HG03139 (cell line): ENCODE results near the gene KCND2.
"Not testable (repeated sequence)": the region's sequence is repeated elsewhere in the genome, so short reads cannot be mapped to it uniquely, and the experiment has no call there.

Experiments used
- ATAC-seq: cut with Tn5 transposase; IDR thresholded peaks from one replicate; pipeline ENCODE4 v1.9.1; 2021; ENCODE audit not compliant: unreplicated experiment

The KCND2 gene

DNA sequence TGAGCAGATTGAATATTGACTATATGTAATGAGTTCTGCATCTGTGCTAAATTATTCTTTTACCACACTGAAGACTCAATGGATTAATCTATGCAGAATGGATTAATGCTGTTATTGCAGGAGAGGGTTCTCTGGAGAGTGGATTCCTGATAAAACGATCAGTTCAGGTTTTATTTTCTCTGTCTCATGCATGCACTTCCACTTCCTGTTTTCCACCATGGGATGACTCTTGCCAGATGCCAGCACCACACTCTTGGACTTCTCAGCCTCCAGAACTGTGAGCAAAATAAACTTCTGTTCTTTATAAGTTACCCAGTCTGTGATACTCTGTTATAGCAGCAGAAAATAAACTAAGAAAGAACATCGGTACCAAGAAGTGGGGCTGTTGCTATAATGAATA, 207.5 kb downstream of the KCND2 start:
- ATAC-seq = no peak

DNA sequence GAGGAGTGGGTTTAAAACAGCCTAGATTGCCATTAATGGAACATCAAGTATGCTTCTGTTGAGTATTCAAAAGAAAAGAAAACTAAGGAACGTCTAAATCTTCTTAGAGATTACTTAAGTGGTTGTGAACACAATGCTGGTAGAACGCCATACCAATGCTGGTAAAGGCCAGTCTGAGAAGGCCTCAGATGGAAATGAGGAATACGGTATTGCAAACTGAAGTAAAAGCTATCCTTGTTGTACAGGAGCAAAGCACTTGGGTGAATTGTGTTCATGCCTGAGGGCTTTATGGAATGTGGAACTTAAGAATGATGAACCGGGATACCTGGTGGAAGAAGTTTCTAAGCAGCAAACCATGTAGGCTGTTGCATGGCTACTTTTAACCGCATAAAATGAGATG, 208.0 kb downstream of the KCND2 start:
- no peak for ATAC-seq

DNA sequence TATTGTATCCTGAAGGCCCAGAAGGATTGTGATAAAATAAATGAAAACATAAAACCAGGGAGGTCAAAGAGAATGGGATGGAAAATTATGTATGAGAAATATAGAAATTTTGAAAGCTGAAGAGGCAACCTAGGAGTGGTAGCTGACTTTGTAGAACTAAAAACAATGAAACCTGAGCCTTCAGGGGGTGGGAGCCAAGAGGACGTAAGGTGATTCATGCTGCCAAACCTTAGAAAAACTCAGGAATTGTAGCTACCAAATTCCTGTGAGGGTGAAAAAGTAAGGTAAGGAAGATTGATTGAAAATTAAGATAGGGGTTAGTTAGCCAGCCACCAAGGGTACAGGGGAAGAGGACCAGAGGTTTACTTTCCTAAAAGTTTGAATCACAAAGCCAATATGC, 213.2 kb downstream of the KCND2 start:
- no peak for ATAC-seq

DNA sequence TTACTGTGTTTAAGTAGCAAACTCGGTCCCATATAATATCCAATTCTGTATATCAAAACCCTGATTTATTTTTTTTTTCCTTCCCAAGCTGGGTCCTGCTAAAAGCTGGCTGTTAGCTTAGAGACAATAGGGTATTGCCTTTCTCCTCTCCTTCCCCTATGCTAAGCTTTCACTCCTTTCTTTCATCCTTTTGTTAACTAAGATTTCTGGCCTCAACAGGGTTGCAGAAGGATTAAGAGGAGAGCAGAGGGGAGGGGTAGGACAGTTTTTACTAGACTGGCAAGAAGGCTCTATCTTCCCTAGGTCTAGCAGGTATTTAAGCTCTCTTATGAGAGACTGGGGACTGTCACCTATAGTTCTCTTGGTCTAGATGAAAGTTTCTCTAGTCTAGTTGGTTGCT, 229.2 kb downstream of the KCND2 start:
- no peak for ATAC-seq

DNA sequence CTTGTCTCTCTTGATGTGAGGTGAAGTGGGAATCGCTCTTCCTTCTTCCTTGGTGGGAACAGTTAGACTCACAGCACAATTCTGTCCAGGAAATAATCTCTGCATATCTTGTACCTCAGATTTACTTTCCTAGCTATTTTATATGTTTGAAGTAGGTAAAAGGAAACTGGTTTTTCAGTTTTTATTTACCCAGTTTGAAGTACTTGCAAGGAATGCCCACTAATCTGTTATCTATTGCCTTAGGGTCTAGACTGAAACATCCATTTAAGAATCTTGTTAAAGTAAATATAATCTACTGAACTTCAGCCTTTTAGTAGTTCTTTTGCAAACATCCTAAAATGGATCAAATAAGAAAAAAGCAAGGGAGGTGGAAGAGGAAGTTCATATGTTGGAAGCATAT, 229.8 kb downstream of the KCND2 start:
- ATAC-seq = no peak

DNA sequence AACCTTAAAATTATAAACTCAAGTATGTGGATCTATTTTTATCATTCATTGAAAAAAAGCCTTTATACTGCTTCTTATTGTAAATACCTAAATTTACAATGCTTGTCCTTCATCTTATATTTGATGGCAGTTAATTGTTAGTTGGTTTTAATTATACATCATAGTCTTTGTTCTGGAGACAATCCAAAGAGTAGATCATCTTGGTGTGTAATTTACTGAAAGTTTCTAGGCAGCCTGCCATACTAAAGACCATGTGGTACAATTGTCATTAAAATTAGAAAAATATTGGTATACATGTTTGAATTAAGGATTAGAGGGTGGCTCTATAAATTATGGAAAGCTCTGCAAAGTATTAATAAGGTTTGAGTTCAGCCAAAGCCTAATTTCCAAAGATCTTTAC, 231.4 kb downstream of the KCND2 start:
- no peak for ATAC-seq

DNA sequence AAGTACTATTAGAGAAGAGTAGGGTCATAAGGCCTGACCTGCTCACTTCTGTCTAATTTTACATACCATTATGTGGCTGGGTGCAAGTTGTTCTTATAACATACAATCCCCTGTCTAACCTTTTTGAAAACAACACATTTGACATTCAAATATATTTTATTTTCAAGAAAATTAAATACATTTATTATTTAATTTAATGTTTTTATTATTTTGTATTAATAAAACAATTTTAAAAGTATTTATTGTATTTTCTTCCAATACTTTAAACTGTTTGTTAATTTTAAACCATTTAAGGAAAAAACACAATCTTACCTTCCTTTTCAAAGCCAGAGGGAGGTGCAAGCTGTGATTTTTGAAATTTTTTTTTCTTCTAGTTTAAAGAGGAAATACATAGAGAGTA, 232.8 kb downstream of the KCND2 start:
- ATAC-seq = no peak

DNA sequence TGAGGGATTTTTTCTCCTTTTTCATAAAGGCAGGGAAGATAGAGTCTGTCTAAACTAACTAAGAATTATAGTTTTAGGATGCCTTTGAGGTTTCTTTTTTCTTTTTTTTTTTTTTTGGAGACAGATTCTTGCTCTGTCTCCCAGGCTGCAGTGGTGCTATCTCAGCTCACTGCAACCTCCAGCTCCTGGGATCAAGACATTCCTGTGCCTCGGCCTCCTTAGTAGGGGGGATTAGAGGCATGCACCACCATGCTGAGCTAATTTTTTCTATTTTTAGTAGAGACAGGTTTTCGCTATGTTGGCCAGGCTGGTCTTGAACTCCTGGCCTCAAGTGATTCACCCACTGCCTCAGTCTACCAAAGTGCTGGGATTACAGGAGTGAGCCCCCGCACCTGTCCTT, 239.7 kb downstream of the KCND2 start:
- no peak for ATAC-seq

DNA sequence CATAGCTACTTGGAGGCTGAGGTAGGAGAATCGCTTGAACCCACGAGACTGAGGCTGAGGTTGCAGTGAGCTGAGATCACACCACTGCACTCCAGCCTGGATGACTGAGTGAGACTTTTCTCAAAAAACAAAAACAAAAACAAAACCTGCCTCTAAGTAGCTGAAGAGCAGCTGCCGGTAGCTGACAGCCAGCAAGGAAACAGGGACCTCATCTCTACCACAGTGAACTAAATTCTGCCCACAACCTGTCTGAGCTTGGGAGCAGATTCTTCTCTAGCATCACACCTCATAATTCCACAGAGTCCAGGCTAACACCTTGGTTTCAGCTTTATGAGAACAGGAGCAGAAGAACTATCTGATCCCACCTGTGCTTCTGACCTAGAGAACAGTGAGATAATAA, 246.2 kb downstream of the KCND2 start:
- no peak for ATAC-seq

DNA sequence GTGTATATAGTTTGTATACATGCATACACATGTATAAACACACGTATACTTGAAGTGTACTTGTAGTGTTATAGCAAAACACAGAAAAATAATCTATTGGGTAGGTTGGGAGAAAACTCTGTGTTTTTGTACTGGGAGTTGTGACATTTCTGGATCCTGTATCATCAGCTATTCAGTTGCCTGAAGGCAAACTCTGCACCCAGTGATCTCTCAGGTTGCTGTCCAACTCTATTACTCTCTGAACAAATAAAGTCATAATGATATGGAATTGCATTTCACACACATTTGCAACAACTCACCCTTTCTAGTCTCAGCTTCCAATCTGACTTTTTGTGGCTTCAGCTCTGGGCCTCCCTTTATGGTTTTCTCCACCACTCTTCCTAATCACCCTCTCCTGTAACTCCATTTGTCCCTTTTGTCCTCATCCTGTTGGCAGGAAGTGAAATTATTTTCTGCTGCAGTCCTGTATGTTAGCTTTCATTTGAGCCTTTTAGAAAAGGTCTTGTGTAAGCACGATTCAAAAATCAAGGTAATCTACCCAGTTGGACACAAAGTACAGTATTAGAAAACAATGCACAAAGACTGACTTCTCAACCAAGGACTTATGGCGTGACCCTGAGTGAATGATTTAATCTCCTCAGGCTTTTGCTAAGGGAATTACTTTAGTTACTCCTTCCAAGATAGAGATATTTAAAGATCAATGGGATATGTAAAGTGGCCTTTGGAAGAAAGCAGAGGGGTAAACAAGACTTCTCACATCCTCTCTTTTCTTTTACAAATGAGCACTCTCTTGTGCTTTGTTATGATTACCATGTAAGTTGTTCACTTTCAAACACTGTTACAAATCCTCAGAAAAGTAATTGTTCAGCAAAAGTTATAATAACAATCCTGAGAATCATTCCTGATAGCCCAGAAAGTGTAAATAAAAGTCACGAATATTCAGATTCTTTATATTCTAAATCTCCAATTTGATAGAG, 249.1 kb downstream of the KCND2 start:
- no peak for ATAC-seq

DNA sequence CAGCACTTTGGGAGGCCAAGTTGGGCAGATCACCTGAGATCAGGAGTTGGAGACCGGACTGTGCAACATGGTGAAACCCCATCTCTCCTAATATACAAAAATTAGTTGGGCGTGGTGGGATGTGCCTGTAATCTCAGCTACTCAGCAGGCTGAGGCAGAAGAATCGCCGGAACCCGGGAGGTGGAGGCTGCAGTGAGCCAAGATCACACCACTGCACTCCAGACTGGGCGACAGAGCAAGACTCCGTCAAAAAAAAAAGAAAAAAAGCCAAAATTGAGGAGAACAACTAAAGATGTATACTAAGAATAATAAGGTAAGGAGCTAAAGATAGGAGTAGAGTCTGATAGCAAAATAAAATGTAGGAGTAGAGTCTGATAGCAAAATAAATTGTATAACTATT, 251.0 kb downstream of the KCND2 start:
- no peak for ATAC-seq

DNA sequence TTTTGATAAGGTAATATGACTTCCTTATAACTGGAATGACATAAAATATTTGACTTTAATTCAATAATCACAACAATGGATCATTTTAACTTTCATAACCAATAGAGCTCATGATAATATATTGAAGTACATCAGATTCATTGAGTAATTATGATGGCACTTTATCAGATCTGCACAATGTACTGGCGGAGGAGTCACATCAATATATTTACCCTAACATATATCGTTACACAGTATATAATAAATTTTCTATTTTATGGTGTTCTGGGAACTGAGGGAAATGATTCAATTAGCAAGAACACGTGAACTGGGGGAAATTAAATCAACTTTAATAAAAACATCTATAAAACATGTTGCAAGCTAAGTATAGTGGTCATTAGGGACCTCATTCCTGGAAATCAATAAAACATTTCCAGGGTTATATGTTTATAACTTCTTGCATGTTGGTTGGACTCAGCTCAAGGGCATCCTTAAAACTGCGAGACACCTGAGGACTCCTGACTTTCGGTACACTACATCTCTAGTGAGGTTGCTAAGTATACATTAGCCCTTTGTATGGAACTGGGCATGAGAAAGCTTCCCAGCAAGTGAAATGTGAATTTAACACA, 254.0 kb downstream of the KCND2 start:
- ATAC-seq = no peak

DNA sequence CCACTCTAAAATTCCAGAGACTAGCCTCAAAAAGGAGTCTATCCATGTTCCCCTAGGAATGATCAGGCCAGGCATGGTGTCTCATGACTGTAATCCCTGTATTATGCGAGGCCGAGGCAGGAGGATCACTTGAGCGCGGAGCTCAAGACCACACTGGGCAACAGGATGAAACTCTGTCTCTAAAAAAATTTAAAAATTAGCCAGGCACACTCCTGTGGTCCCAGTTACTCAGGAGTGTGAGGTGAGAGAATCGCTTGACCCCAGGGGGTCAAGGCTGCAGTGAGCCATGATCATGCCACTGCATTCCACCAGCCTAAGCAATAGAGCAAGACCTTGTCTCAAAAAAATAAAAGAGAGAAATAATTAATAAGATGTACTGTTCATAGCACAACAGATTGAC, 256.8 kb downstream of the KCND2 start:
- no peak for ATAC-seq

DNA sequence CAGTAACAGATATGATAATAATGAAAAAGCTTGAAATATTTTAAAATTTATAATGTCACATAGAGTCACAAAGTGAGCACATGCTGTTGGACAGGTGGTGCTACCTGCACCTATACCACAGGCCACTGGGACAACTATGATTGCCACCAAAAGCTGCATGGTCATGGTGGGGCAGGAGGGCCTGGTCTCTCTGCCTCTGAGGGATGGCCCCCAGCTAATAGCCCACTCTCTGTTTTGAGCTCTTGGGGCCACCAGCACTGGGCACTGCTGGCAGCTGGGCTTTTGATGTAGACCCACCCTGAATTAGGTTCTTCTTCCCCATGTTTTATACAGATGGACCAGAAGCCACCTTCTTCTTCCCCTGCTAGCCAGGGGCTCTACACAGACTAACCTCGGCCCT, 265.4 kb downstream of the KCND2 start:
- no peak for ATAC-seq

DNA sequence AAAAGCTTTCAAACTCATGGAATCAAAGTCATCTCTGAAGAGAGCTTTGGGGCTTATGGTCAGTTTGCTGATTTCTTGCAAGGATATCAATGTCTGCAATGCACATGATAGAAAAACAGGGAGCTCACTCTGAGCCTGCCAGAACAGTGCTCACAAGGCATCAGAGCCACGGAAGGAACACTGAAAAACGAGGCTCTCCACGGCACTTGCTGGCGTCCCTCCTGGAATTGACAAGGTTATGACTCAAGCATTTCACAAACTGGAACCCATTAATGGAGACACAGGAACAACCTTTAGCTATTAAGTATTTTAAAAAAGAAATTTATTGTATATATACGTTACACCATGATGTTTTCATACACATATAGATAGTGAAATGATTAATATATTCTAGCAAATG, 266.3 kb downstream of the KCND2 start:
- ATAC-seq = no peak

DNA sequence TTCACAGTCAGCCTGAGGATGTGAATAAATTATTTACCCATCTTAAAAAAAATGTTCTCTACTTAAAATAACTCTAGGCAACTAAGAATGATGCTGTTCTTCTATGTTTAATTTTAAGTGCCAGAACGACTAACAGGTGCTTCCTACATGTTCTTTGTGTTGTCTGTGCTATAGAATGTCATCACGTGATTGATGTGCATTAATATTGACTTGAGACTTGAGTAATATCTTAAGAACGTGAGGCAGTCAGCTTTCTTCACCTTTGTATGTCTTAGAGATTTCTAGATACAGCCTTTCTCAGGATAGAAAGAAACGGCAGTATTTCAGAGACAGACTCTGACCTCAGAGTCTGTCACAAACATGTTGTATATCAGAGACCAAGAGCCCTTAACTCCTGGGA, 274.6 kb downstream of the KCND2 start:
- no peak for ATAC-seq

DNA sequence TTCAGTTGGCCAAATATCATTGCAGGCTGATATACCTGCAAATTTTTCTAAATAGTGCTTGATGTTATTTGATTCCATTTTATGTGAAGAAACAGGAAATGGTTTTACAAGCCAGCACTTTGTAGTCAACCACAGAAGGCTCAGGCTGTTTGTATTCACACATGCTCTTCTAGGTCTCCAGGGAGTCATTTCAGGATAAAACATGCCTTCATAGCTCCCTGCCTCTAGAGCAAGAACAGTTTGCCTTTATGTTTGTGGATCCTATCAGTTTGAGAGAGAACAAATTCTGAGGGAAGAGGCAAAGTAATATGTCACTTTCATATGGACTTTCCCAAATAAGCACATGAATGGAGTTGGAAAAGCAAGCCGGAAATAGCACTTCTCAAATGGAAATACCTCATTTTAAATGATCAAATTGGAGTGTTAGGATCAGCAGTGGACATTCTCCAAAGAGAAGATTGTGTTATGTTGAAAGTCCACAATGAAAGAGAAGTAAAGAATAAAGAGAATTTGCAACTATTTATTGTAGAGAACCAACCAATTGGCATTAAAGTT, 277.6 kb downstream of the KCND2 start:
- ATAC-seq = peak; percentile 37

DNA sequence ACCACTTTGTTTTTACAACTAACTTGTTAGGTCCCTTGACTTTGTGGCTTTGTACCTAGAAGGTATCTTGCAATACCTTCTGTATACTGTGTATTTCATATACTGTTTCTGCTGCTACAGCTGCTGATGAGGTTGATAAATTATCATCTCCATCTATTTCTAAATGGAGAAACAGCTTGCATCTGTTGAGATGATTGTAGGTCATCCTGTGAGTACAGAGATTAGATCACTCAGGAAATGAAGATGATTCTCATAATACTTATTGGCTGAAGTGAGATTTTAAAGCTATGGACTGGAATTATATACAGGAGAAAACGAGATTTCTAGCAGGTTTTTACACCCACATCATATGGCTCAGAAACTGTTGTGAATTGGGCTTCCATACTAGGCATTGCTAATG, 280.5 kb downstream of the KCND2 start:
- peak; percentile 38 for ATAC-seq

DNA sequence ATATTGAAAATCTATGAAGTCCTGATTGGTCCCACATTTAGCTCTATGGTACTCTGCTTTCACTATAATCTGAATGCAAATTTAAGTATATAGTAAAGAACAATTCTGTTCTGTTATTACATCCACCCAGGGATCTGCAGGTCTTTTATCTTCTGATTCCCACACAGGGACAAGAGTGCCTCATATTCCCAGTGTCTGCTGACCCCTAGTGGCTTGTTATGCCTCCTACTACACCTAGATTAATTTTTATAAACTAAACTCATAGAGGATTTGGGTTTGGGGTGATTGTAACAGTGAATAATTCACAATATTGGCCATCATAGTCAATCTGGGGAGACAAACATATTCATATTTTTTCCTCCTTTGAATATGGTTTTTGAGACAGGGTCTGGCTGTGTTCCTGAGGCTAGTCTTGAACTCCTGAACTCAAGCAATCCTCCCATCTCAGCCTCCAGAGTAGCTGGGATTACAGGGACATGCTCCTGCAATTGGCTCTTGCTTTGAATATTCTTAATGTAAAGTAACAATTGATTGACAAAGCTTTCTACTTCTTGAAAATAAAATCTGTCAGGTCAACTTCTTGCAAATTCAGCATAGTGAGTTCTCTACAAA, 282.1 kb downstream of the KCND2 start:
- peak; percentile 65 for ATAC-seq

DNA sequence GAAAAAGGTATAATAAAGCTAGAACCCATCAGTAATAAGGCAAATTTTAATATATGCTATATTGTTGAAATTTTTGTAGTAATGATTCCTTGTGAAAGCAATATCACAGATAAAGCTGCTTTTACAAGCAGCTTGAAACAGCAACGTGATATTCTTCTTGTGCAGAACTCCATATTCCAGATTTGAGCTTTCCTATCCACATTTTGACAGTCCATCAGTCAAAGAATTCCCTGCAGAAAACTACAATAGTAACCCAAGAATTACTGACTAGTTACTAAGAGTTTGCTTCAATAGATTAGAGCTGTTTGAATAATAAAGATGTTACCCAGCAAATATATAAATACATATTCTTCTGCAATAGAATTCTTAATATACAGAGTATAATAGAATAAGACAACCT, 291.2 kb downstream of the KCND2 start:
- ATAC-seq = no peak

DNA sequence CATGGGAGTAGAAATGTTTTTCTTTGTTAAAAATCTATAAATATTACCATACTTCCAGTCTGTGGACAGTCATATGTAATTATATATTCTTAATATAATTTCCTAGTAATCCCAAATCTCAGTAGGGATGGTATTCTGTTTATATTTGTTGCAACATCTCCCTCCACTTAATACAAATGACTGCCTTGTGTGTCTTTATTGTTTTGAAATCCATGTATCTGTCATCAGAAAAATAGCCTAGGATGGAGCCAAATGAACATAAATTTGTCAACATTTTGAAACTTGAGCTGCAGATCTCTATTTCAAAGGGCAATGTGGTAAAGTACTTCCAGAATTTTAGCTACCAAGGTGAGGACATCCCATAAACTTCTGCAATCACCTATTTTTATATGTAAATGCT, 294.2 kb downstream of the KCND2 start:
- no peak for ATAC-seq

DNA sequence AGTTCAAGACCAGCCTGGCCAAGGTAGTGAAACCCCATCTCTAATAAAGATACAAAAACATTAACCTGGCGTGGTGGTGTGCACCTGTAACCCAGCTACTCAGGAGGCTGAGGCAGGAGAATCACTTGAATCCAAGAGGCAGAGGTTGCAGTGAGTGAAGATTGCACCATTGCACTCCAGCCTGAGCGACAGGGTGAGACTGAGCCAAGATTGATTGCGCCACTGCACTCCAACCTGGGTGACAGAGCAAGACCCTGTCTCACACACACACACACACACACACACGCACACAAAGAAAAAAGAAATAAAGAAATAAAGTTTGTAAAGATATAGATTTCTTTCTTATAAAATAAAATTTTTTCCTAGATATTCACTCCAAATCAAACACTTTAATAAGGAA, 305.7 kb downstream of the KCND2 start:
- ATAC-seq = not testable (repeated sequence)
